Measurements from ENCODE around the gene ADGRL2.

DNA sequence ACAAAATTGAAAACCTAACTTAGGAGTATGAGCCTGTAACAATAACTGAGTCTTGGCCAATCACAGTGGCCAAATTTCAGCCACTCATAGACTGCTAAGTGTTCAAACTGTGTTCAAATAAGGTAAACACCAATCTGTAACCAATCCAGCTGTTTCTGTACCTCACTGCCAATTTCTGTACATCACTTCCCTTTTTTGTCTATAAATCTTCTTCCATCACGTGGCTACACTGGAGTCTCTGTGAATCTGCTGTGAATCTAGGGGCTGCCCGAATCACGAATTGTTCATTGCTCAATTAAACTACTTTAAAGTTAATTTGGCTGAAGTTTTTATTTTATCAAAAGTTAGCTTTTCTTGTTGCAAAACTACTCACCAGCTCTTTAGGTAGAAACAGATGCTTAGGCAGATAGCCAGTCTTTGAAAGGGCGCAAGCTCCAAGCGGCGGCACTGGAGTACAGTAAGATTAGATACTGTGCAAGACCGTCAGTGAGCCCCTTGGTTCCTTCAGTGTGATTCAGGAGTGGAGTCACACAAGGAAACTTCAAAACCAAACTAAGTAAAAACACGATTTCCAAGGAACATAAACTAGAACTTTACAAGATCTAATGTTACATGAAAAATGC, 43.2 kb upstream of the ADGRL2 start:
- TF ChIP-seq, protein P1, sequence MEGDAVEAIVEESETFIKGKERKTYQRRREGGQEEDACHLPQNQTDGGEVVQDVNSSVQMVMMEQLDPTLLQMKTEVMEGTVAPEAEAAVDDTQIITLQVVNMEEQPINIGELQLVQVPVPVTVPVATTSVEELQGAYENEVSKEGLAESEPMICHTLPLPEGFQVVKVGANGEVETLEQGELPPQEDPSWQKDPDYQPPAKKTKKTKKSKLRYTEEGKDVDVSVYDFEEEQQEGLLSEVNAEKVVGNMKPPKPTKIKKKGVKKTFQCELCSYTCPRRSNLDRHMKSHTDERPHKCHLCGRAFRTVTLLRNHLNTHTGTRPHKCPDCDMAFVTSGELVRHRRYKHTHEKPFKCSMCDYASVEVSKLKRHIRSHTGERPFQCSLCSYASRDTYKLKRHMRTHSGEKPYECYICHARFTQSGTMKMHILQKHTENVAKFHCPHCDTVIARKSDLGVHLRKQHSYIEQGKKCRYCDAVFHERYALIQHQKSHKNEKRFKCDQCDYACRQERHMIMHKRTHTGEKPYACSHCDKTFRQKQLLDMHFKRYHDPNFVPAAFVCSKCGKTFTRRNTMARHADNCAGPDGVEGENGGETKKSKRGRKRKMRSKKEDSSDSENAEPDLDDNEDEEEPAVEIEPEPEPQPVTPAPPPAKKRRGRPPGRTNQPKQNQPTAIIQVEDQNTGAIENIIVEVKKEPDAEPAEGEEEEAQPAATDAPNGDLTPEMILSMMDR (tag by site-specific recombination; IDR thresholded peaks at IDR 0.05), result no peak
- no peak for TF ChIP-seq ZNF629 (tag by site-specific recombination; IDR thresholded peaks at IDR 0.05)
- no peak for TF ChIP-seq ZBTB7A (tag by site-specific recombination; IDR thresholded peaks at IDR 0.05; ENCODE audit: low read depth)
- TF ChIP-seq ZNF549 (tag by site-specific recombination; IDR thresholded peaks at IDR 0.05), result no peak
- no peak for TF ChIP-seq YY1 (tag by site-specific recombination; IDR thresholded peaks at IDR 0.05)
- TF ChIP-seq GLI4 (tag by site-specific recombination; IDR thresholded peaks at IDR 0.05), result no peak
- TF ChIP-seq, protein P2, sequence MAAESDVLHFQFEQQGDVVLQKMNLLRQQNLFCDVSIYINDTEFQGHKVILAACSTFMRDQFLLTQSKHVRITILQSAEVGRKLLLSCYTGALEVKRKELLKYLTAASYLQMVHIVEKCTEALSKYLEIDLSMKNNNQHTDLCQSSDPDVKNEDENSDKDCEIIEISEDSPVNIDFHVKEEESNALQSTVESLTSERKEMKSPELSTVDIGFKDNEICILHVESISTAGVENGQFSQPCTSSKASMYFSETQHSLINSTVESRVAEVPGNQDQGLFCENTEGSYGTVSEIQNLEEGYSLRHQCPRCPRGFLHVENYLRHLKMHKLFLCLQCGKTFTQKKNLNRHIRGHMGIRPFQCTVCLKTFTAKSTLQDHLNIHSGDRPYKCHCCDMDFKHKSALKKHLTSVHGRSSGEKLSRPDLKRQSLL (tag by site-specific recombination; IDR thresholded peaks at IDR 0.05), result no peak
- no peak for TF ChIP-seq ZNF121 (tag by site-specific recombination; IDR thresholded peaks at IDR 0.05)
- no peak for TF ChIP-seq ZNF394 (tag by site-specific recombination; IDR thresholded peaks at IDR 0.05; ENCODE audit: borderline replicate concordance)
- no peak for TF ChIP-seq ZNF555 (tag by site-specific recombination; conservative IDR thresholded peaks at IDR 0.05)
- TF ChIP-seq, protein P3, sequence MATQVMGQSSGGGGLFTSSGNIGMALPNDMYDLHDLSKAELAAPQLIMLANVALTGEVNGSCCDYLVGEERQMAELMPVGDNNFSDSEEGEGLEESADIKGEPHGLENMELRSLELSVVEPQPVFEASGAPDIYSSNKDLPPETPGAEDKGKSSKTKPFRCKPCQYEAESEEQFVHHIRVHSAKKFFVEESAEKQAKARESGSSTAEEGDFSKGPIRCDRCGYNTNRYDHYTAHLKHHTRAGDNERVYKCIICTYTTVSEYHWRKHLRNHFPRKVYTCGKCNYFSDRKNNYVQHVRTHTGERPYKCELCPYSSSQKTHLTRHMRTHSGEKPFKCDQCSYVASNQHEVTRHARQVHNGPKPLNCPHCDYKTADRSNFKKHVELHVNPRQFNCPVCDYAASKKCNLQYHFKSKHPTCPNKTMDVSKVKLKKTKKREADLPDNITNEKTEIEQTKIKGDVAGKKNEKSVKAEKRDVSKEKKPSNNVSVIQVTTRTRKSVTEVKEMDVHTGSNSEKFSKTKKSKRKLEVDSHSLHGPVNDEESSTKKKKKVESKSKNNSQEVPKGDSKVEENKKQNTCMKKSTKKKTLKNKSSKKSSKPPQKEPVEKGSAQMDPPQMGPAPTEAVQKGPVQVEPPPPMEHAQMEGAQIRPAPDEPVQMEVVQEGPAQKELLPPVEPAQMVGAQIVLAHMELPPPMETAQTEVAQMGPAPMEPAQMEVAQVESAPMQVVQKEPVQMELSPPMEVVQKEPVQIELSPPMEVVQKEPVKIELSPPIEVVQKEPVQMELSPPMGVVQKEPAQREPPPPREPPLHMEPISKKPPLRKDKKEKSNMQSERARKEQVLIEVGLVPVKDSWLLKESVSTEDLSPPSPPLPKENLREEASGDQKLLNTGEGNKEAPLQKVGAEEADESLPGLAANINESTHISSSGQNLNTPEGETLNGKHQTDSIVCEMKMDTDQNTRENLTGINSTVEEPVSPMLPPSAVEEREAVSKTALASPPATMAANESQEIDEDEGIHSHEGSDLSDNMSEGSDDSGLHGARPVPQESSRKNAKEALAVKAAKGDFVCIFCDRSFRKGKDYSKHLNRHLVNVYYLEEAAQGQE (tag by site-specific recombination; IDR thresholded peaks at IDR 0.05), result no peak
